Measurements from ENCODE around the gene NTN4.

NTN4 gene

DNA sequence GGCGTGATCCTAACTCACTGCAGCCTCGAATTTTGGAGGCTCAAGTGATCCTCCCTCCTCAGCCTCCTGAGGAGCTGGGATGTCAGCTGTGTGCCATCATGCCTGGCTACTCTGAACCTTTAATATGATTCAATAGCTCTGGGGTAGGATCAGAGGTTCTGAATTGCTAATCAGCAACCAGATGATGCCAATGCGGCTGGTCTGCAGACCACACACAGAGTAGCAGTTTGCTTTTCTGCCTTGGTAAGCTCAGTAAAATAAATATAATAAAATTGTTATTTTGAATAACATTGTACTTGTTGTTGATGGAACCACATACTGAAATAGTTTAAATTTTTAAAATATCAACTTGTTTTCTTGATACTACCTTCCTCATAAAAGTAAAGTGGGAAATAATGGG is 86.6 kb downstream of the NTN4 start:
- H2BK5ac ChIP-seq (ENCODE audit: low read length), result no peak overlapping the region
- H3K23ac ChIP-seq (ENCODE audit: low read length), result no peak overlapping the region
- no peak overlapping the region for H2BK15ac ChIP-seq (replicated peaks; ENCODE audit: low read depth)
- H4K5ac ChIP-seq (ENCODE audit: low read length), result no peak overlapping the region
- no peaks in the 10 kb centered on the region for H3K27me3 ChIP-seq (ENCODE audit: insufficient read depth, low read length, poor library complexity)
- no peak overlapping the region for H3K4me2 ChIP-seq (ENCODE audit: low read length)
- H2BK120ac ChIP-seq (ENCODE audit: low read depth, low read length), result no peak overlapping the region
- H3K4ac ChIP-seq (ENCODE audit: low read depth, low read length), result no peak overlapping the region
- H2AK5ac ChIP-seq (ENCODE audit: low read length), result no peak overlapping the region
- no peak overlapping the region for H3K18ac ChIP-seq (ENCODE audit: low read length)
- WGBS (ENCODE audit: extremely low coverage, insufficient coverage, low lambda C conversion rate), result no CpG with 5 or more reads among the region's 3 CpGs
- no peak overlapping the region for H3K27ac ChIP-seq (ENCODE audit: low read depth, low read length)
- H3K79me1 ChIP-seq (ENCODE audit: low read length), result no peaks in the 10 kb centered on the region
- H4K8ac ChIP-seq (ENCODE audit: low read depth, low read length), result no peak overlapping the region
- H3K9ac ChIP-seq (ENCODE audit: low read length), result no peak overlapping the region
- H3K4me1 ChIP-seq (ENCODE audit: control insufficient read depth, low read depth, low read length), result no peaks in the 10 kb centered on the region
- H3K56ac ChIP-seq (ENCODE audit: low read length), result no peak overlapping the region
- DNase-seq, result no peak
- no peaks in the 10 kb centered on the region for H3K36me3 ChIP-seq (ENCODE audit: control insufficient read depth, insufficient read depth, low read length)
- no peak overlapping the region for H3K4me3 ChIP-seq (ENCODE audit: low read length)
- H3K79me2 ChIP-seq (ENCODE audit: control insufficient read depth, insufficient read depth, low read length), result no peaks in the 10 kb centered on the region

DNA sequence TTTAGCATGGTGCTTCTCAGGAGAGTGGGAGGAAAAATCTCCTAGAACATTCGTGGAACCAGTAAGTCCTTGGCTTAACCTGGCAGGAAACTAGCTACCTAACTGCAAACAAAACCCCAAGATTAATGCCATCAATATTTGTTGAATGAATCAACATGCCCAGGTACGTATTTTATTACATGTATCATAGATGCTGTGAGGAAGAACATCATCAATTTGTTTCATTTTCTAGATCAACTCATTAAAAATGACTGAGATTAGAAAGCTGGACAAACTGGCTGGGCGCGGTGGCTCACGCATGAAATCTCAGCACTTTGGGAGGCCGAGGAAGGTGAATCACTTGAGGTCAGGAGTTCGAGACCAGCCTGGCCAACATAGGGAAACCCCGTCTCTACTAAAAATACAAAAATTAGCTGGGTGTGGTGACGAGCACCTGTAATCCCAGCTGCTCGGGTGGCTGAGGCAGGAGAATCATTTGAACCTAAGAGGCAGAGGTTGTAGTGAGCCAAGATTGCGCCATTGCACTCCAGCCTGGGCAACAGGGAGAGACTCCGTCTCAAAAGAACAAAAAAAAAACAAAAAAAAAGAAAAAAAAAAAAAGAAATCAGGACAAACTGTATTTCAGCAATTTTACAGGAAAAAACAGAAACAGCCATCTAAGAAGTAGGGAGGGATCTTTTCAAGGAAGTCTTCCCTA is 88.7 kb downstream of the NTN4 start:
- Histone ChIP-seq H4K5ac (ENCODE audit: low read length) (no peak overlapping the region), H3K79me1 (ENCODE audit: low read length) (no peaks in the 10 kb centered on the region), H3K79me2 (ENCODE audit: control insufficient read depth, insufficient read depth, low read length) (no peaks in the 10 kb centered on the region), H2BK120ac (ENCODE audit: low read depth, low read length) (no peak overlapping the region), H3K23ac (ENCODE audit: low read length) (no peak overlapping the region), H3K27me3 (ENCODE audit: insufficient read depth, low read length, poor library complexity) (no peaks in the 10 kb centered on the region), H3K56ac (ENCODE audit: low read length) (no peak overlapping the region), H3K4ac (ENCODE audit: low read depth, low read length) (no peak overlapping the region), H3K36me3 (ENCODE audit: control insufficient read depth, insufficient read depth, low read length) (no peaks in the 10 kb centered on the region), H3K27ac (ENCODE audit: low read depth, low read length) (no peak overlapping the region), H2AK5ac (ENCODE audit: low read length) (no peak overlapping the region), H3K18ac (ENCODE audit: low read length) (no peak overlapping the region), H2BK5ac (ENCODE audit: low read length) (no peak overlapping the region), H3K4me2 (ENCODE audit: low read length) (no peak overlapping the region), H3K9ac (ENCODE audit: low read length) (no peak overlapping the region), H2BK15ac (replicated peaks; ENCODE audit: low read depth) (no peak overlapping the region), H3K4me1 (ENCODE audit: control insufficient read depth, low read depth, low read length) (no peaks in the 10 kb centered on the region), H4K8ac (ENCODE audit: low read depth, low read length) (no peak overlapping the region), H3K4me3 (ENCODE audit: low read length) (no peak overlapping the region)
- DNase-seq, result no peak
- WGBS (ENCODE audit: extremely low coverage, insufficient coverage, low lambda C conversion rate), result no CpG with 5 or more reads among the region's 12 CpGs

DNA sequence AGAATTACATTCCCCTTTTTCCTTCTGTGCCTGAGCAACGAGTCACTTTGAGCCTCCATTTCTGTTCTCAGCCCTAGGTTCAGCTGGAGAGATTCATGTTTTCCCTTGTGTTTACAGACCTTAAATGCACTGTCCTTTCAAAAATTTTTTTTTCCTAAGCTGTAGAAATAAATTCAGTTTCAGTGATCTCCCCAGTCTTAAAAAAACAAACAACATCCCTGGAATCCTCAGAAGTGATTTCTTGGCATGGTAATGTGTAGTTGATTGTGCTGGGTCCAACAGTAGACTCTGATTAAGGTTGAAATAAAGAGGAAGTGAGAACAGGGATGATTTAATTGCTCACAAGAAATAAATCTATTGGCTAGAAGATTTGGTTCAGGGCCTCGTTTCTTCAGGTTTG is 89.3 kb downstream of the NTN4 start:
- no peak overlapping the region for H2BK5ac ChIP-seq (ENCODE audit: low read length)
- H2AK5ac ChIP-seq (ENCODE audit: low read length), result no peak overlapping the region
- H3K18ac ChIP-seq (ENCODE audit: low read length), result no peak overlapping the region
- H2BK15ac ChIP-seq (replicated peaks; ENCODE audit: low read depth), result no peak overlapping the region
- no peak overlapping the region for H3K9ac ChIP-seq (ENCODE audit: low read length)
- H3K4me3 ChIP-seq (ENCODE audit: low read length), result no peak overlapping the region
- H3K56ac ChIP-seq (ENCODE audit: low read length), result no peak overlapping the region
- H4K5ac ChIP-seq (ENCODE audit: low read length), result no peak overlapping the region
- no peak overlapping the region for H3K27ac ChIP-seq (ENCODE audit: low read depth, low read length)
- no peaks in the 10 kb centered on the region for H3K79me1 ChIP-seq (ENCODE audit: low read length)
- H3K4me1 ChIP-seq (ENCODE audit: control insufficient read depth, low read depth, low read length), result no peaks in the 10 kb centered on the region
- H3K23ac ChIP-seq (ENCODE audit: low read length), result no peak overlapping the region
- H3K36me3 ChIP-seq (ENCODE audit: control insufficient read depth, insufficient read depth, low read length), result no peaks in the 10 kb centered on the region
- H3K4ac ChIP-seq (ENCODE audit: low read depth, low read length), result no peak overlapping the region
- WGBS (ENCODE audit: extremely low coverage, insufficient coverage, low lambda C conversion rate), result no CpG with 5 or more reads among the region's 2 CpGs
- H4K8ac ChIP-seq (ENCODE audit: low read depth, low read length), result no peak overlapping the region
- no peak overlapping the region for H2BK120ac ChIP-seq (ENCODE audit: low read depth, low read length)
- H3K4me2 ChIP-seq (ENCODE audit: low read length), result no peak overlapping the region
- no peaks in the 10 kb centered on the region for H3K79me2 ChIP-seq (ENCODE audit: control insufficient read depth, insufficient read depth, low read length)
- H3K27me3 ChIP-seq (ENCODE audit: insufficient read depth, low read length, poor library complexity), result no peaks in the 10 kb centered on the region
- no peak for DNase-seq

DNA sequence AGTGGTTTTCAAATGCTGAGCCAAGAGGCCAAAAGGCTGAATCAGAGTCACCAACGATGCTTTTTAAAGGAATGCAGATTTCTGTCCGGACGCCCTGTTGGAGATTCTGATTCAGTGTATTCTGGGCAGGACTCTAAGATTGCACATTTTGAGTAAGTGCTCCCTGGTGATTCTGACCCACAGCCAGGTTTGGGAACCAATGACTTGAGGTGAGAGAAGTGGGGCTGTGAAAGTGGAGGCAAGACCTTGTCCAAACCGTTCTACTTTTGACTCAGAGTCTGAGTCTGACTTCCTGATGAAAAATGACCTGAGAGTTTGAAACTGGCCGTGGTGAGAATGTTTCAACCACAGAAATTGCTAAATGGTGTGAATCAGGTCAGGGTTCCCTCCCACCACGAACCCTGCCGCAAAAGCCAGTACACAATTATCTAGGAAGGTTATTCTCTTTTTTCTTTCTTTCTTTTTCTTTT is 90.2 kb downstream of the NTN4 start:
- WGBS (ENCODE audit: extremely low coverage, insufficient coverage, low lambda C conversion rate), result no CpG with 5 or more reads among the region's 7 CpGs
- no peak overlapping the region for H3K4me2 ChIP-seq (ENCODE audit: low read length)
- no peak overlapping the region for H3K56ac ChIP-seq (ENCODE audit: low read length)
- no peak overlapping the region for H3K27ac ChIP-seq (ENCODE audit: low read depth, low read length)
- no peak overlapping the region for H2BK120ac ChIP-seq (ENCODE audit: low read depth, low read length)
- no peak overlapping the region for H2BK5ac ChIP-seq (ENCODE audit: low read length)
- no peaks in the 10 kb centered on the region for H3K27me3 ChIP-seq (ENCODE audit: insufficient read depth, low read length, poor library complexity)
- H3K9ac ChIP-seq (ENCODE audit: low read length), result no peak overlapping the region
- no peaks in the 10 kb centered on the region for H3K4me1 ChIP-seq (ENCODE audit: control insufficient read depth, low read depth, low read length)
- DNase-seq, result no peak
- H3K79me2 ChIP-seq (ENCODE audit: control insufficient read depth, insufficient read depth, low read length), result no peaks in the 10 kb centered on the region
- no peak overlapping the region for H2BK15ac ChIP-seq (replicated peaks; ENCODE audit: low read depth)
- no peaks in the 10 kb centered on the region for H3K36me3 ChIP-seq (ENCODE audit: control insufficient read depth, insufficient read depth, low read length)
- no peaks in the 10 kb centered on the region for H3K79me1 ChIP-seq (ENCODE audit: low read length)
- H3K4ac ChIP-seq (ENCODE audit: low read depth, low read length), result no peak overlapping the region
- H3K23ac ChIP-seq (ENCODE audit: low read length), result no peak overlapping the region
- H2AK5ac ChIP-seq (ENCODE audit: low read length), result no peak overlapping the region
- no peak overlapping the region for H4K5ac ChIP-seq (ENCODE audit: low read length)
- H3K18ac ChIP-seq (ENCODE audit: low read length), result no peak overlapping the region
- no peak overlapping the region for H4K8ac ChIP-seq (ENCODE audit: low read depth, low read length)
- H3K4me3 ChIP-seq (ENCODE audit: low read length), result no peak overlapping the region

DNA sequence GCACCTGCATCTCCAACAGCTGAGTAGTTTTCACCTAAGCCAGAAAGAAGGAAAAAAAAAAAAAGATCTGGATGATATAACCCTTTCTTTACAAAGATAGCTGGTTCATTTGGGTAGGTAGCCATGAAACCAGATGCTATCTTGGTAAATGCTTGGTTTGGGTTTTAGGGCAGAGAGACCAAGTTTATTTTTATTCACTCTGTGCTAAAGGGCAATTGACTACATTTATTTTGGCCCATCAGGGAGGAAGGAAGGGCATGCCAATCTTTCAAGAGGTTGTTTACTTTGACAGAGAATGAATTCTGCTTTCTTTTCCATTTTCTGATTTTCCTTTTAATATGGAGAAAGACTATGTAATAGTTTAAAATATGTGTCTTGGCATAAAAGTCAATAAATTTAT is 91.0 kb downstream of the NTN4 start:
- no peaks in the 10 kb centered on the region for H3K4me1 ChIP-seq (ENCODE audit: control insufficient read depth, low read depth, low read length)
- H3K4me3 ChIP-seq (ENCODE audit: low read length), result no peak overlapping the region
- no peak overlapping the region for H2BK120ac ChIP-seq (ENCODE audit: low read depth, low read length)
- H3K9ac ChIP-seq (ENCODE audit: low read length), result no peak overlapping the region
- H2BK5ac ChIP-seq (ENCODE audit: low read length), result no peak overlapping the region
- no peak for DNase-seq
- H4K8ac ChIP-seq (ENCODE audit: low read depth, low read length), result no peak overlapping the region
- H3K4ac ChIP-seq (ENCODE audit: low read depth, low read length), result no peak overlapping the region
- no peaks in the 10 kb centered on the region for H3K79me2 ChIP-seq (ENCODE audit: control insufficient read depth, insufficient read depth, low read length)
- no peak overlapping the region for H2BK15ac ChIP-seq (replicated peaks; ENCODE audit: low read depth)
- H3K56ac ChIP-seq (ENCODE audit: low read length), result no peak overlapping the region
- no peak overlapping the region for H2AK5ac ChIP-seq (ENCODE audit: low read length)
- no peak overlapping the region for H4K5ac ChIP-seq (ENCODE audit: low read length)
- no peaks in the 10 kb centered on the region for H3K36me3 ChIP-seq (ENCODE audit: control insufficient read depth, insufficient read depth, low read length)
- no peaks in the 10 kb centered on the region for H3K27me3 ChIP-seq (ENCODE audit: insufficient read depth, low read length, poor library complexity)
- H3K23ac ChIP-seq (ENCODE audit: low read length), result no peak overlapping the region
- no peak overlapping the region for H3K18ac ChIP-seq (ENCODE audit: low read length)
- no peak overlapping the region for H3K4me2 ChIP-seq (ENCODE audit: low read length)
- H3K79me1 ChIP-seq (ENCODE audit: low read length), result no peaks in the 10 kb centered on the region
- no peak overlapping the region for H3K27ac ChIP-seq (ENCODE audit: low read depth, low read length)

DNA sequence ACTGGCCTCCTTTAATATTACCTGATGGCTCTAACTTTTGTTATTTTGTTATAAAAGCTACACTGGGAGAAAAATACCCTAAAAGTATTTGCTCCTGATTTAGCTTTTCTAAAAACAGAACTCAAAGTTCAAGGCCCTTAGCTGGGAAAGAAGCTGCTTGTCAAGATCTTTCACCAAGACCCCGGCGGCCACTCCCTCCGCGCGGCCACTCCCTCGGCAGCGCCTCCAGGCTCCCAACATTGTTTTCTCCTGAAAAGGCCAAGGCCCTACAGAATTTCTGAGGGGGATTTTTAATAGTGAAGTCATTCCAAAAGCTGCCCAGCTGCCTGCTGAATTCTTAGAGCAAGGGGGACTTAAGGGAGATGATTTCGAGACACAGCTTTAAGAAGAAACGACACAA is 96.4 kb downstream of the NTN4 start:
- Histone ChIP-seq H3K4me2 (ENCODE audit: low read length) (no peak overlapping the region), H3K79me2 (ENCODE audit: control insufficient read depth, insufficient read depth, low read length) (no peaks in the 10 kb centered on the region), H2BK15ac (replicated peaks; ENCODE audit: low read depth) (no peak overlapping the region), H3K27me3 (ENCODE audit: insufficient read depth, low read length, poor library complexity) (no peaks in the 10 kb centered on the region), H3K18ac (ENCODE audit: low read length) (no peak overlapping the region), H3K4ac (ENCODE audit: low read depth, low read length) (no peak overlapping the region), H3K4me3 (ENCODE audit: low read length) (no peak overlapping the region), H2BK5ac (ENCODE audit: low read length) (no peak overlapping the region), H4K8ac (ENCODE audit: low read depth, low read length) (no peak overlapping the region), H3K4me1 (ENCODE audit: control insufficient read depth, low read depth, low read length) (peaks cover 3% of the 10 kb centered on the region), H3K79me1 (ENCODE audit: low read length) (no peaks in the 10 kb centered on the region), H3K56ac (ENCODE audit: low read length) (no peak overlapping the region), H4K5ac (ENCODE audit: low read length) (no peak overlapping the region), H2AK5ac (ENCODE audit: low read length) (no peak overlapping the region), H2BK120ac (ENCODE audit: low read depth, low read length) (no peak overlapping the region), H3K36me3 (ENCODE audit: control insufficient read depth, insufficient read depth, low read length) (no peaks in the 10 kb centered on the region), H3K23ac (ENCODE audit: low read length) (no peak overlapping the region), H3K27ac (ENCODE audit: low read depth, low read length) (no peak overlapping the region), H3K9ac (ENCODE audit: low read length) (no peak overlapping the region)
- DNase-seq, result peak; percentile 11
- WGBS (ENCODE audit: extremely low coverage, insufficient coverage, low lambda C conversion rate), result no CpG with 5 or more reads among the region's 9 CpGs
